SH-SY5Y (cell line): ENCODE data around the gene CSKMT.

ENCODE experiments used
- GATA2 ChIP-seq: IDR thresholded peaks from 2 replicates; pipeline ENCODE4 v1.6.1; 2011; ENCODE audit warnings: mild to moderate bottlenecking, low read depth, low read length
- GATA3 ChIP-seq: IDR thresholded peaks from 2 replicates; pipeline ENCODE4 v1.6.1; 2011; ENCODE audit warnings: low read depth, mild to moderate bottlenecking, low read length, moderate library complexity

DNA sequence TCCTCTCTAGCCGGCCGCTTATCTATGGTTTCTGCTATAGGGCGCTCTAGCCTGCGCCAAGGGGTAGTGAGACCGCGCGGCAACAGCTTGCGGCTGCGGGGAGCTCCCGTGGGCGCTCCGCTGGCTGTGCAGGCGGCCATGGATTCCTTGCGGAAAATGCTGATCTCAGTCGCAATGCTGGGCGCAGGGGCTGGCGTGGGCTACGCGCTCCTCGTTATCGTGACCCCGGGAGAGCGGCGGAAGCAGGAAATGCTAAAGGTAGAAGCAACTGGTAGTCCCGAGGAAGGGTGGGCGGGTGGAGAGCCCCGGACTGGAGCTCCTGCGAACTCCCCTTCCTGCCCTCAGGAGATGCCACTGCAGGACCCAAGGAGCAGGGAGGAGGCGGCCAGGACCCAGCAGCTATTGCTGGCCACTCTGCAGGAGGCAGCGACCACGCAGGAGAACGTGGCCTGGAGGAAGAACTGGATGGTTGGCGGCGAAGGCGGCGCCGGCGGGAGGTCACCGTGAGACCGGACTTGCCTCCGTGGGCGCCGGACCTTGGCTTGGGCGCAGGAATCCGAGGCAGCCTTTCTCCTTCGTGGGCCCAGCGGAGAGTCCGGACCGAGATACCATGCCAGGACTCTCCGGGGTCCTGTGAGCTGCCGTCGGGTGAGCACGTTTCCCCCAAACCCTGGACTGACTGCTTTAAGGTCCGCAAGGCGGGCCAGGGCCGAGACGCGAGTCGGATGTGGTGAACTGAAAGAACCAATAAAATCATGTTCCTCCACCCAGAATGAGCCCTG is 6.7 kb downstream of the CSKMT start, which contains the start of the genes LBHD1 and UQCC3:
- TF ChIP-seq GATA2 (no peak), GATA3 (no peak)
